ENCODE measurements around the gene PACS2.

Gene PACS2

DNA sequence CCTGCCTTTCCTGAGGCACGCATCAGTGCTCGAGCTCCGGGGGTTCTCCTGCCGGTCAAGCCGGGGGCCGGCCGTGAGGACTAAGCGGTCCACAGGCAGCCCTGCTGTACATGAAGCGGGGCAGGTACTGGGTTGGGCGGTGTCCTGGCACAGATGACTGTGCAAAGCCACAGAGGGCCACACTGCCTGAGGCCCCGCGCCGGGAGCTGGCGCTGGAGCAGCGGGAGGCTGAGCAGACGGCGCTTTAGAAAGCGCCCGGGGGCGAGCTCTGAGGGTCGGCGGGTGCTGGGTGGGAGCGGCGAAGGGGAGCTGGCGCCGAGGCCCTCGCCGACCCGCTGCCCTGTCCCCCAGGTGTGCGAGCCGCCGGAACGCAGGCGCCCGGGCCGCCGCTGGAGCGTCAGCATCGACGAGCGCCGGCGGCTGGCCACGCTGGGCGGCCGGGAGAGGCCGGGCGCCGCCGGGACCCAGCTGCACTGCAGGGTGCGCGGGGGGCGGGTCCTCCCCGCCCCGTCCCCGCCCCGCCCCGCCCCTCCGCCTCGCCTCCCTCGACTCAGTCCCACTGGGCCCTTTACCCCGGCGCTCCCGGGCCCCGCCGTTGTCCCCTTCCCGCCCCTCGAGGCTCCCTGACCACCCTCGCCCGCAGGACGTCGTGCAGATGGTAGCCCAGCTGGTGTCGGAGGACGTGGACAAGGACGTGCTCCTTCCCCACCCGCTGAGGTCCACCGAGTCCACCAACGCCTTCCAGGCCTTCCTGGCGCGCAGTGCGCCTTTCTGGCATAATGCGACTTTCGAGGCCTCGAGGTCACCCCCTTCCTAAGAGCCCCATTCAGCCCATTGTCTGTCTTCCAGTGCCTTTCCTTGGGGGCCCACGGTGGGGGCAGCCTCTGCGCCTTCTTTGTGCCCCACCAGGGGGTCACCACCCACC is 96.7 kb downstream of the PACS2 start:
- no peak for DNase-seq (ENCODE audit: low spot score)

DNA sequence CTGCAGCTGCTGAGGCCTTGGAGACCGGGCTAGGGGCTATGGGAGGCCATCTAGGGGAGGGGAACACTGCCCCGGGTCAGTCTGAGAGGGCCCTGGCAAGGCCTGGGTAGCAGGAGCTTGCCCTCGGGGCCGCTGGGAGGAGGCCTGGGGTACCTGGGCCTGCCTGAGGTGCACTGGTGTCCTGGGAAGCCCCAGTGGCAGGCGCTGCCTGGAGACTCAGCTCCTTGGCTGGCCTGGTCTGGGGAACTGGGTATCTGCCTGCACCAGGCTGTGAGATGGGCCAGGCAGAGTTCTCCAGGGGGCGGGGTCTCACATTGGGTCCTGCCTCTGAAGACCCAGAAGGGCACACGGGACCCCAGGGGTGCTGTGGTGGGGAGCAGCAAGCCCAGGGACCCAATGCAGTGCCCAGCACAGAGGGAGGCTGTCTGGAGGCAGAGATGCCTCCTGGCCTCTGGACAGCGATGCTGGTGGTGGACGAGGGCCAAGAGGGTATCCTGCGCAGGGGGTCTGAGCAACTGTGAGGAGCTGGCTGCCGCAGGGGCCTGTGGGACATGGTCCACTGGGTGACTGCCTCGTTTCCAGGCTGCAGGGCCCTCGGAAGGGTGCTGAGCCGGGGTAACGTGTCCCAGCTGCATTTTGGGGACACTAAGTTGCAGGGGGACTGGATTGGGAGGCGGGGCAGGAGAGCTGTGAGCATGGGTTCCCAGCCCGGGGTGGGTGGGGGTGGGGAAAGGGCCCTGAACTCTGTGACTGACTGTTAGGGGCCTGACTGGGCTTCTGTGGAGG is 97.6 kb downstream of the PACS2 start:
- DNase-seq (ENCODE audit: low spot score), result no peak

DNA sequence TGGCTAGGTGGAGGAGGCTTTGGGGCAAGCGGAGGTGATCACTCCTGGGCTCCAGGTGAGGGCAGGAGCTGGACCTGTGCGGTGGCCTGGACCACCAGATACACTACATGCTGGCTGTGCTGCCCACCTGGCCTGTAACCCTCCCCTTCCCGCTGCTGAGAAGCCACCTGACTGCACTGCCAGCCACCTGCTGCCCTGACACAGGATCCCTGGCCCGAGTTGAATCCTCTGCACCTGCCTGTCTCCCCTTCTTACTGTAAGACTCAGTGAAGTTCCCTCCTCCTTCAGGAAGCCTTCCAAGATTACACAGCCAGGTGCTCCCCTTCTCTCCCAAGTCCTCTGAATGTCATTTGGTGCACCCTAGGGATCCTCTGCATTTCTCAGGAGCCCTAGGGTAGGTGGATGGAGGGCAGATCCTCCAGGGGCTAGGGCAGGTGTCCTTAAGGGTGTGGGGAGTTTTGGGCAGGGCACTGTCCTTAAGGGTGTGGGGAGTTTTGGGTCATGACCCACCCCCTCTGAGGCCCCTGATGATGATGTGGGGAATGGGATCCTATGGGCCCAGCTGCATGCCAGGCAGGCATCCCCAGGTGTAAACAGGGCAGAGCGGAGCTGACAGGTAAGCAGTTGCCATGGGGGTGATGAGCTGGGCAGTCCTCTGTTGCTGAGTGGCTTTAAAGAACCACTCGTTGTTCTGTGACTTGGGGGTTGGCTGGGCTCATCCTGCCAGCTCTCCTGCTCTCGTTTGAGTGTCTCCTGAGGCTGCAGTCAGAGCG is 98.4 kb downstream of the PACS2 start:
- DNase-seq (ENCODE audit: low spot score), result no peak

DNA sequence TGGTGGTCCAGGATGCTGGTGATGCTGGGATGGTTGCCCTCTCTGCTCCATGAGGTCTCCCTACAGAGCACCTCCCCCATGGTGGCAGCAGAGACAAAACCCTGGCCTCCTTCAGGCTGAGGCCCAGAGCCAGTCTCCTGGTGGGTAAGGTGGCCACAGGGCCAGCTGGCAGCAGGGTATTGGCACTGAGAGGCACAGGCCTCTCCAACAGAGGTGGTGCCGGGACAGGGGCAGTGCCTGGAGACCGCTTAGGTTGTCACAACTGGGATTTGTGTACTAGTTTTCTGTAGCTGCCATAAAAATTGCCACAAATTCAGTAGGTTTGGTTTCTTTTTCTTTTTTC is 99.0 kb downstream of the PACS2 start:
- no peak for DNase-seq (ENCODE audit: low spot score)

DNA sequence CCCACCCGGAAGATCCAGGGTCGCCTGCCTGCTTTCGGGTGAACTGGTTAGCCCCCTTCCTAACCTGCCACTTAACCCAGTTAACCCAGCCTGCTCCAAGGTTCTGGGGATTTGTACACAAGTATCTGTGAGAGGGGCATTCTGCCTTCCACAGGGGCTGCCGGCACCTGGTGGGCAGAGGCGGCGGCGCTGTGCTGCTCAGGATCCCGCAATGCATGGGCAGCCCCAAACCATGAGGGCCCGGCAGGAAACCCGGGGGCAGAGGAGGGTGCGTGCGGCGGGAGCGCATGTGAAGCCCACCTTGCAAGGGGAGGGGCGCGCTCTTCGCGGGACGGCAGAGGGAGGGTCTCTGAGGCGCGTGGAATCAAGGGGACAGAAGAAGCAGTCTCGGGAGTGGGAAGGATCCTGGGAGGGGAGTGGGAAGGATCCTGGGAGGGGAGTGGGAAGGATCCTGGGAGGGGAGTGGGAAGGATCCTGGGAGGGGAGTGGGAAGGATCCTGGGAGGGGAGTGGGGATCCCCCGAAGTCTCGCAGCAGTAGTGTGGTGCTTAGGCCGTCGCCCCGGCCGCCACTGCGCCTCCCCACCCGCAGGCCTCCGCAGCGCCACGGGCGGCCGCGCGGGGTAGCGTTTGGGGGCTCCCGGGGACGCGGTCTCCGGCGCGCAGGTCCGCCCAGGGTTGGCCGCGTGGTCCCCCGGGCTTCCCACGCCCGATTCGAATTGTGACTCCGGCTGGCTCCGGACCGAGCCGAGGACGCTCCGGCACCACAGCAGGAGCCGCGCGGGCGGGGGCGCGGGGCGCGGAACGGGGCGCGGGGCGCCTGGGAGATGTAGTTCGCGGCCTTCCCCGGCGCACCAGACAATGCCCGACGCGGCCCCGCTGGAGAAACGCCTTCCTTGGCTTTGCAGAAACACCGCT is 100.2 kb downstream of the PACS2 start:
- peak; percentile 37 for DNase-seq (ENCODE audit: low spot score)

DNA sequence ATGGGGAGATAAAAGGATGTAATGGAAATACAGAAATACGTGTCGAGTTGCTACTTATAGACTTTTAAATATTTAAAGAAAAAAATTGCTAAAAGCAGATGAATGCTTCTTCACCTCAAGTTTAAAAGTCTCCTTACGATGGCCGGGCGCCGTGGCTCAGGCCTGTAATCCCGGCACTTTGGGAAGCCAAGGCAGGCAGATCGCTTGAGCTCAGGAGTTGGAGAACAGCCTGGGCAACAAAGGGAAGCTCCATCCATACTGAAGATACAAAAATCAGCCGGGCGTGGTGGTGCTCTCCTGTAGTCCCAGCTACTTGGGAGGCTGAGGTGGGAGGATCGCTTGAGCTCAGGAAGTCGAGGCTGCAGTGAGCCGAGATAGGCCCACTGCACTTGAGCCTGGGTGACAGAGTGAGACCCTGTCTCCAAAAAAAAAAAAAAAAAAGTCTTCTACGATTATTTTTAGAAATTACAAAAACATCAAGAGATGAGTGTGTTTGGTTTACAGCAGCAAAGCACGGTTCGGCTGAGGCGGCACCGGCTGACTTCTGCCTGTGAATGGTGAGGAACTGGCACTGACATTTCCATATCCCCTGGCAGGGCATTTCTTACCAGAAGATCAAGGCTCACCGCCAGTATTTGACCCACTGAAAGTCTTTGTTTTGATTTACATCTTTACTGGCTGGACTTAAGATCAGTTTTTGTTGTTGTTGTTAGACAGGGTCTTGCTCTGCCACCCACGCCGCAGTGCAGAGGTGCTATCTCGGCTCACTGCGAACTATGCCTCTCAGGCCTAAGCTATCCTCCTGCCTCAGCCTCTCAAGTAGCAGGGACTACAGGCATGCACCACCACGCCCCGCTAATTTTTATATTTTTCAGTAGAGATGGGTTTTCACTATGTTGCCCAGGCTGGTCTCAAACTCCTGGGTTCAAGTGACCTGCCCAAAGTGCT is 101.2 kb downstream of the PACS2 start:
- no peak for DNase-seq (ENCODE audit: low spot score)

DNA sequence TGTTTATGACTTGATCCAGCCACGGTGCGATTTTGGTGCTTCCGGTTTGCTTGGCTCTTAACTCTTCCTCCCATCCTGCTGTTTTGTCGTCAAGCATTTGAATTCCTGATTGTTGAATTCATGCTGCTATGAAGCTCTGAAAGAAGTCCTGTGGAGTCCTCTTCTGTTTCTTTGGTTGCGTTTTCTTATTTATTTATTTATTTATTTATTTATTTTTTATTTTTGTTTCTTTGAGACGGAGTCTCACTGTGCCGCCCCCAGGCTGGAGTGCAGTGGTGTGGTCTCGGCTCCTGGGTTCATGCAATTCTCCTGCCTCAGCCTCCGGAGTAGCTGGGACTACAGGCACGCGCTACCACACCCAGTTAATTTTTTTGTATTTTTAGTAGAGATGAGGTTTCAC is 102.1 kb downstream of the PACS2 start:
- DNase-seq (ENCODE audit: low spot score), result no peak

DNA sequence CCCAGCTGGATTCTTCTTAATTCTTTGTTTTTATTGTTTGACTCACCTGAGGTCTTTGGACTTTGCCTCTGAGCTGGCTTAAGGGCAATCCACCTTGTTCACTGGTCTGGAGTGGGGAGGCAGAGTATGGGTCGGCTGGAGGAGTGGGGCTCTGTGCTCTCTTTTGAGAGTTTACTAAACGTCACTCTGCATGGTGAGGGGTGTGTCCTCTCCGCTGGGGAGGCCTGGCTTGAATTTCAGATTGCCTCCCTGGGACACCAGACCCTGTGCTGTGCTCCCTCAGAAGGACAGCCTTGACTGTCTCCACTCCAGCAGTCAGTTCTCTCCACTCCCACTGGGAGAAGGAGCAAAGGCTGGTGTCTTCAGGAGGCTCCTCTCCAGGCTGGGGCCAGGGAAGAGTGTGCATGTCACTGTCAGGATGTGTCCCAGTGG is 103.2 kb downstream of the PACS2 start:
- DNase-seq (ENCODE audit: low spot score), result no peak

DNA sequence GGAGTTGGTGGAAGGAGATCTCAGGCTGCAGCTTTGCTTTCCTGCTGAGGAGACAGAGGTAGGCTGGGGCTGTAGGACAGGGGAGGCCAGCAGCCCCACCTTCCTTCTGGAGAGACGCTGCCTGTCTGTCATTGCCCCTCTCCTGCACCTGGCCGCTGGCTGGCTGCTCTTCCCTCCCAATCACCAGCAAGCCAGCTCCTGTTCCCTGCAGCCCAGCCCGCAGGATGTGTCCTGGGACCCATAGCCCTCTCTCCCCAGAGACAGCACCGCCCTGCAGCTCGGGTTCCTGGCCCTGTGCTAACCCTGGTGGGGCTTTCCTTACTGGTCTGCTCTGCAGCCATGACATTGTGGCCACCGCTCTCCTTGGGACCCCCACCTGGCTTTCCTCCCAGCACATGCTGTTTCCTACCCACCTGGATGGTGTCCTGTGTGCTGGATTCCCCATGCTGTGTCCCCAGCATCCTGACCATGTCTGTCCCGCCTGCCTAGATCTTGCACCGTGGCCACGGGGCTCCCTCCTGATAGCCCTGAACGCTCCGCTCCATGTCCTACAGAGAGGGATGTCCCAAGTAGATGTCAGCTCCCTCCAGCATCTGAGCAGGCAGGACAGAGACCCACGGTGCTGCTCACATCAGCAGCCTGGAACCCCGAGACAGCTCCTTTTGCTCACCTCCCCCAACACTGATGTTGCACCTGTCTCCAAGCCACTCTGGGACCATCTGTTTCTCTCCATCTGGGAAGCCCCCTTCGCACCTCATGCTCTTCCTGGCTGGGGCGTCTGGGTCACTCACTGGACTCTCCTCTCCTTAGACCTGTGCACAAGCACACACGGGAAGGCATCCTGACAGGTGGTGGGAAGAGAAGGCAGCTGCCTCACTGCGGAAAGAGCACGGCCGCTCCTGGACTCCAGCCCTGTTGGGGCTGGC is 104.0 kb downstream of the PACS2 start:
- no peak for DNase-seq (ENCODE audit: low spot score)

DNA sequence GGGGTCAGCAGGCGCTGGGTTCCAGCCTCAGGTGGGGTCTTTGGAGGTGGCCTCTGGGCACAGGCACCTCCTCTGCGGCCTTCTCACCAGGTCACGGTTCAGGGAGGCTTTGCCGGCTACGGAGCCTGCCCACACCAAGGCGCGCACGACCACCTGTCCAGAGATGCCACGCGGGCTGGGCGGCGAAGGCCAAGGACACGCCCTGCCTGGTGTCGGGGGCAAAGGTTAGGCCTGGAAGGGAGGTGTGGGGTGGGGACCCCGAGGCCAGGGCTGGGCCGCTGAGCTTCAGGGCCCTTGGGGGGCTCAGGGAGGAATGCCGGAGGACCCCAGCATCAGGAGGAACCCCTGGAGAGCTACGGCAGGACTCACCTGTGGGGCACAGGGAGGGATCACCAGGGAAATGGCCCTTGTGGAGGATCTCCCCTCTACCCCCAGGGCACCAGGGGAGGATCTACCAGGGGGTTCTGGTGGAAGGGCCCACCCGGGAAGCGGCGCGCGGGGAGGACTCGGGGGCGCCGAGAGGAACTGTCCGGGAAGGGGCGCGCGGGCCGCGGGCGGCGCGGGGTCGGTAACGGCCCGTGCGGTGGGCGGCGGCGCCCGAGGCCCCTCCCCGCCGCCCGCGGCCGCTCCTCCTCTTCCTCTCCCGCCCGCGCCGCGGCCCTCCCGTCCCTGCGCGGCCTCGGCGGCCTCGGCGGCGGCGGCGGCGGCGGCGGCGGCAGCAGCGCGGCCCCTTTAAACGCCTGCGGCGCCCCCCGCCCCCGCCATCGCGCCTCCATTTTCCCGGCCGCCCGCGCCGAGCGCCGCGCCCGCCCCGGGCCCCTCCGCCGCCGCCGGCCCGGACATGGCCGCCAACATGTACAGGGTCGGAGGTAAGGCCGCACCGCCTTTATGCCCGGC is 104.9 kb downstream of the PACS2 start, which contains the start of gene MTA1:
Gene MTA1, plus strand, starts transcription at position 633 of the 897 bp plus-strand sequence. Its CDS starts 209 bp downstream, at position 842.
- DNase-seq (ENCODE audit: low spot score), result no peak

DNA sequence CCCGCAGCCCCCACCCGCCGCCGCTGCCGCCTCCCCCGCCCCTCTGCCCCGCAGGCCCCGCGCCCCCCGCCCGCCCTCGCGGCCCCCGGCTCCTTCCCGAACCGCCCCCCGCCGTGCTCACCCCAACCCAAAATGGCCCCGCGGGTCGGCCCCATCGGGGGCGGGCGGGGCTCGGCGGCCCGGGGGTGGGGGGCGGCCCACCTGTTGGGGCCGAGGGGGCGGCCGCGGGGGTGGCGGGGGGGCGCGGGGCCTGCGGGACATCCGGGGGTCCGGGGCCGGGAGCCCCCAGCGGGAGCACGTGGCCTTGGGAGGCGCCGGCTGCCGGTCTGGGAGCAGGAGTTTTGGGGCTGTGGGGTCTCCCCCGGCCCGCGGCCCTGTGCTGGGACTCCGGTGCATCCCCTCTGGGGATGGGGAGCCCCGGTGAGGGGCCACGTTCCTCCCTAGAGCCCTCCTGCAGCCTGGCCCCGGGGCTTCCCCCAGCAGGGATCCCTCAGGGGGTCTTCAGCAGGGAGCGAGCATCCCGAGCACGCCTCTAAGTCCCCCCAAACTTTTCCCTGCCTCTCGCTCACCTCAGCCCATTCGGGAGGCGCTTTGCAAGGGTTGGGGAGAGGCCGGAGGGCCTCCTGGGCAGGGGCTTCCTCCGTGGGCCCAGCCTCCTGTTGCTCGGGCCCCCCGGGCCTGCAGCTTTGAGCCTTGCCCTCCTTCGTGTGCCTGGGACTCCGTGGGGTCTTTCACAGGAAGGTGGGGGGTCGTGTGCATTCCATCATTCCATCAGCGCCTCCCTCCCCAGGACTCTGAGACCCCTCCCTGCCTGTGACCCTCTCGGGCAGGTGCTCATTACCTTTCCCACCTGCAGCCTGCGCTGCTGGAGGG is 105.8 kb downstream of the PACS2 start:
- DNase-seq (ENCODE audit: low spot score), result no peak

DNA sequence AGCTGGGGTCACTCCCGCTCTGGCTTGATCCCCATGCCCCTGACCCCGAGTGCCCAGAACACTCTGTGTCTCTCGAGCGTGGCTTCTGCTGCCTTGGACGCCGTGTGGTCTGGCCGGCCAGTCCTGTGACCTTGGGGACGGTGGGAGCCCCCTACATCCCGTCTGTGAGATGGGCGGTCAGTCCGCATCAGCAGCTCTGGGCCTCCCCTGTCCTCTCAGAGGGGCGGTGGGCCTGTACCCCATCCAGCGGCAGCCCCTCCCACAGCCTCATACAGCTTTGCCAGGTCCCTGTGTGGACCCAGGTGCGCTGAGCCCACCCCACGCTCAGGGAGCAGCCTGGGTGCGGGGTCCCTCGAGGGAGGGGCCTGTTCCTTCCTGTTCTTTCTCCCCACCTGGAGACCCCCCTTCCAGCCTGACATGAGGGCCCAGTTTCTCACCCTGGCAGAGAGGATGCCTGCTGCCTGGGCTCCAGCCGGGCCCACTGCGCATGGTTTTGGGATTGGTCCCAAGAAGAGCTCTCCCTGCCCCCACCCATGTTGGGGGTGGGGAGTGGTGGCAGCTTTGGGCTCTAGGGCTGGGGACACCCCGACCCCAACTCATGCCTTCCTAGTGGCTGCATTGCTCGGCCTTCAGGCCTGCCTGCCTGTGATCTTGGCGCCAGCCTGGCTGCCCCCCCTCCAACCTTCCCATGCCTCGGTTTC is 106.6 kb downstream of the PACS2 start:
- no peak for DNase-seq (ENCODE audit: low spot score)

DNA sequence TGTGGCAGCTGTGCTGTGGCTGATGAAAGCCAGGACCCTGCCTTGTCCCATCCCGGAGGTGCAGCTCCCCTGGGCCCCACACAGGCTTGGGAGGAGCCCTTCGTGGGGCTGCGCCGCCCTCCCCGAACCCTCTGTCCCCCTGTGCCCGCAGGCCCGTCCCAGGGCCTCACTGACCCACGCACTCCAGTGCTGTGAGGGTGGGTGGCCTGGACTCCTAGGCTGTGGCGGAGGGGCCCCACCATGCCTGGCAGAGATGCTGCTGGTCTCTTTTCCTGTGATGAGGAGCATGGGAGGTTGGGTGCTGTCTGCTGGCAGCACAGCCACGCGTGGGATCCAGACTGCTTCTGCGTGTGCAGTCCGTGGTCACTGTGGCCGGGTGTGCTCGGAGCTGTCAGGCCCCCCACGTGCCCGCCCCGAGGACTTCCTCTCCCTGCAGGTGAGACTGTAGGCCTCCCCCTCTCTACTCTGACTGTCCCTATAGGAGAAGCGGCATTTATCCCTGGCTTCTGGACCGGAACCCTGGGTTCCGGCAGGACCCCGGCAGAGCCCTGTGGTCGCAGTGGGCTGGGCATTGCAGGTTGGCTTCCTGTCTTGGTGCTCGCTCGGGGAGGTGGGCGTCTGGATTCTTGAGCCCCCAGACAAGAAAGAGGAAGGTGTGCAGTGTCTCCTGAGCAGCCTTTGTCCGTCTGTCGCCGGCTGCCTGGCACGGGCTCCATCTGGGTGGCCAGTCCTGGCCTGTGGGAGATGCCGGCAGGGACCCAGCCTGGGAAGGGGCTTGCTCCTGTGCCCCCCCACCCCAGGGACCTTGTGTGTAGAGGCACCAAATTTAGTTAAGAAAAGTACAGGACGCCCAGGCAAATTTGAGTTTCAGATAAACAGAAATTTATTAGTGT is 107.4 kb downstream of the PACS2 start:
- DNase-seq (ENCODE audit: low spot score), result no peak

DNA sequence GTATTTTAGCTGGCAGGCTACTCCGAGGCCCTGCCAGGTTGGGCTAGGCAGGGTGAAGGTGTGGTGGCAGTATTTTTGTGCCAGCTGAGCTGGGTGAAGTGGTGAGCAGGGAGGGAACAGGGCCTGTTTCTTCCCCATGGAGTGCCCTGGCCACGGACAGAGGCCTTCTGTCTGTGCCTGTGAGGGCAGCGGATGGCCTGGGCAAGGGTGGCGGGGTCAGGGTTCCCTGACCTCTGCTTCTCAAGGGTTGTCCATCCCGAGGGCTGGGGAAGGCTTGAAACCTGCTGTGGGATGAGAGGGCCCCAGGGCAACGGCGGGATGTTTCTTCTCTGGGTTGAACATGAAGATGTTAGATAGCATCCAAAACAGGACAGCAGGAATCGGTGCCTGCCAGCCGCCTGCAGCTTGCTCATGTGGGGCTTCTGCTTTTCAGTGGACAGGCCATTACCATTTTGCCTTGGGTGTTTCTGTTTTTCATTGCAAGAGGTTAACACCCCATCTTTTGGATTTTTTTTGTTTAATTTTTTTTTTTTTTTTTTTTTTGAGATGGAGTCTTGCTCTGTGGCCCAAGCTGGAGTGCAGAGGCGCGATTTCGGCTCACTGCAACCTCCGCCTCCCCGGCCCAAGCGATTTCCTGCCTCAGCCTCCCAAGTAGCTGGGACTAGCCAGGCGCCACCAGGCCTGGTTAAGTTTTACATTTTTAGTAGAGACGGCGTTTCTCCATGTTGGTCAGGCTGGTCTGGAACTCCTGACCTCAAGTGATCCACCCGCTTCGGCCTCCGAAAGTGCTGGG is 108.3 kb downstream of the PACS2 start:
- no peak for DNase-seq (ENCODE audit: low spot score)

Measured in pons (tissue), 1 donor.